Measurements from ENCODE around the gene PDLIM3.
"Not testable (repeated sequence)": the region's sequence is repeated elsewhere in the genome, so short reads cannot be mapped to it uniquely, and the experiment has no call there.

PDLIM3 gene, protein sequence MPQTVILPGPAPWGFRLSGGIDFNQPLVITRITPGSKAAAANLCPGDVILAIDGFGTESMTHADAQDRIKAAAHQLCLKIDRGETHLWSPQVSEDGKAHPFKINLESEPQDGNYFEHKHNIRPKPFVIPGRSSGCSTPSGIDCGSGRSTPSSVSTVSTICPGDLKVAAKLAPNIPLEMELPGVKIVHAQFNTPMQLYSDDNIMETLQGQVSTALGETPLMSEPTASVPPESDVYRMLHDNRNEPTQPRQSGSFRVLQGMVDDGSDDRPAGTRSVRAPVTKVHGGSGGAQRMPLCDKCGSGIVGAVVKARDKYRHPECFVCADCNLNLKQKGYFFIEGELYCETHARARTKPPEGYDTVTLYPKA

DNA sequence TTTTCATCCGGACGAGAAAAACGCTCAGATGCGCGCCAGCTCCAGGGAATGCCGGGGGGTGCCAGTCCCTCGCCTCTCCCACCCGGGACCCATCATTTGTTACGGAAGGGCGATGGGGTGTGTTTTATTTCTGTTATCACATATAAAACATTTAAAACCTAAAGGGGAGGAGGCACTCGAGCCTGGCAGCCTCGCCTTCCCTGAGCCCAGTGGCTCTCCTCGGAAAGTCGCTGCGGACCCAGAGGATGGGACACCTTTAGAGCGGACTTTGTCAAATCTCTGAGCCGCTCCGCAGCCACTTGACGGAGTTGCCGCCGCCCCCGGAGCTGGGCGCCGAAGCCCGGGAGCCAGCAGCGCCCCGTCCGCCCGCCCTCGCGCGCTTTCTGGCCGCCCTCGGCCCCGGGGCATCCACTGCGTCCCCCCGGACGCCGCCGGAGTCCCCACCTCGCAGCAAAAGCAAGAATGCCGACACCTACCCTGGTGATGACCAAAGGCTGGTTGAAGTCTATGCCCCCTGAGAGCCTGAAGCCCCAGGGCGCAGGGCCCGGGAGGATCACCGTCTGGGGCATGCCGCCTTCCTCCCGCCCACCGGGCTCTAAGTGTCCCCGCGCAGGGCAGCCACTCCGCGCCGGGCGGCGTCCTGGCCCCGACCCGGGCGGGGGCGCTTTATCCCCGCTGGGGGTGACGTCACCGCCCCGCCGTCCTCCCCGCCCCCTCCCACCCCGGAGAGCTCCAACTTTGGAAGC is at the start of gene PDLIM3:
Gene PDLIM3 (minus strand): TSS at position 642 of the 746 bp plus-strand sequence. CDS start 73 bp downstream, at position 569.
- DNase-seq: no peak

DNA sequence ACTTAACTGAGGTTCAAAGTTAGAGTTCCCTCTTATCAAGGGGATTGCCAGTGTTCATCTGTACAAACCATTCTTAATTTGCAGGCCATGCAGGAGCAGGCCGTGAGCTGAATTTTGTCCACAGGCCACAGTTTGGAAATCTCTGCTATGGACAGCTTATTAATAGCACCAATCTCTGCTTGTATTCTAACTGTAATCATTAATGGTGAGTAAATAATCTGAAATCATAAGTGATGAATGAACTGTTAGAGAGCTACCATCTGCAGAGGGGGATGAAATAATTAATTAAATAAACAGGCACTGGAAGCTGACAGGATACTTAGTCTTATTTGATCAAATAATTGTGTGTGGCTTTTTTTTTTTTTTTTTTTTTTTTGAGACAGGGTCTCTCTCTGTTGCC is 48.5 kb upstream of the PDLIM3 start:
- no peak for DNase-seq

DNA sequence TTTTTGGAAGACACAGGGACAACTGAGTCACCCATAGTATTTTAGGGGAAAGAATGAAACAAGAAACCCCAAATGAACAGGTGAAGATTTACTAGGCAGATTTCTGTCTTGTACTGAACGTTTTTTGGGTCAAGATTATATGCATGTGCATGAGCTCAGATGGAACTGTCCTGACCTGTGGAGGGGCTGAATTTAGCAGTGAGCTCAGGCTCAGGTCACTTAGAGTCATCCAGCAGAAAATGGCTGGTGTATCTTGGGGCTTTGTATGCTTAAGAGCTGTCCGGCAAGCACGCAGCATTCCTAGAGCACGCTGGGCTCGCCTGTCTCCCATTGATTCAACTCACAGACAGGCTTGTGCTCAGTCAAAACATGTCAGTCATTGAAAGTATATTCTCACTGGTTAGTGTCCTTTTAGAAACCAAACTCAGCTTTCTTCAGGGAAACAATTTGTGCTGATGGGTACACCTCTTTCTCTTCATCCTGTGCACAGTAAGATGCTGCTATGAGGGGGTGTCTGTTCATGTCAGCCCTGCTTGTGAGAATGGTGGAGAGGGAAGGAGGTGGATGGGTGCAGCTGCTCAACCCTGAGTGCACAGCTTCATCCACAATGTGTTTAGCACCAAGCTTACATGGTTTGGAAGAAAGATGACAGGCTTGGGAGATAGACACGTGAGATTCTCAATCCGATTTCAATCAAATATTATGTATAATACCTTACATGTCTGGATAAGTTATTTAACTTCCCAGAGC is 47.5 kb upstream of the PDLIM3 start:
- no peak for DNase-seq

DNA sequence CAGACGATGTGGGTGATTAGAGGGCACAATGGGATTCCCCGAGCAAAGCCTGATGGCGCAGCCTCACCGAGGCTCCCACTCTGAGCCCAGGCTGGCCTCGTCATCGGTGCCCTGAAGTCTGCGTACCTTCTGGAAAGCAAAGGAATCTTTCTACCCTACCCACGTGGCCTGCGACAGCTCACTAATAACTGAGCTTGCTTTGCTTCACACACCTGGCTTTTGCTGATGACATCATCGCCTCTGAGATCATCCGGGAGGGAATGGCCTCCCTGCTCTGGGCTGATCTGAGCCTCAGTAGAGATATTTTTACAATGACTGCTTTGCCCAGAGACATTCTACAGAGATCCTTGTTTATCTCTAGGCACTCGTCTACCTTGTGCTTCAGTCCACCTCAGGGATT is 45.4 kb upstream of the PDLIM3 start:
- DNase-seq: no peak

DNA sequence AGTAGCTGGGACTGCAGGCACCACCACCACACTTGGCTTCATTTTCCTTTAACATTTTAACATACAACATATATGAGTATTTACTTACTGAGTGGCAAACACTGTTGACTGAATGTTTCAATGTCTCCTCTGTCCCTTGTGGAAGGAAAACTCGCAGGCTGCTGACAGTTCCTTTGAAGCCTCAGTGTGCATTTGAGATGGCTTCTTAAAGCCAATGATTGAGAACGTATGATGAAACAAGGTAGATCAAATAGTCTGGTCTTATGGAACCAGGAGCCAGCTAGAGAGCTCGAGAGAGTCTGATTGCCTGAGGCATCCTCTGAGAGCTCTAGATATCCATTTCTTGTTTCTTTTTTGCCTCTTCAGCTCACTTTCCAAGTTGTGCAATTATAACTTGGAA is 43.0 kb upstream of the PDLIM3 start:
- DNase-seq: no peak

DNA sequence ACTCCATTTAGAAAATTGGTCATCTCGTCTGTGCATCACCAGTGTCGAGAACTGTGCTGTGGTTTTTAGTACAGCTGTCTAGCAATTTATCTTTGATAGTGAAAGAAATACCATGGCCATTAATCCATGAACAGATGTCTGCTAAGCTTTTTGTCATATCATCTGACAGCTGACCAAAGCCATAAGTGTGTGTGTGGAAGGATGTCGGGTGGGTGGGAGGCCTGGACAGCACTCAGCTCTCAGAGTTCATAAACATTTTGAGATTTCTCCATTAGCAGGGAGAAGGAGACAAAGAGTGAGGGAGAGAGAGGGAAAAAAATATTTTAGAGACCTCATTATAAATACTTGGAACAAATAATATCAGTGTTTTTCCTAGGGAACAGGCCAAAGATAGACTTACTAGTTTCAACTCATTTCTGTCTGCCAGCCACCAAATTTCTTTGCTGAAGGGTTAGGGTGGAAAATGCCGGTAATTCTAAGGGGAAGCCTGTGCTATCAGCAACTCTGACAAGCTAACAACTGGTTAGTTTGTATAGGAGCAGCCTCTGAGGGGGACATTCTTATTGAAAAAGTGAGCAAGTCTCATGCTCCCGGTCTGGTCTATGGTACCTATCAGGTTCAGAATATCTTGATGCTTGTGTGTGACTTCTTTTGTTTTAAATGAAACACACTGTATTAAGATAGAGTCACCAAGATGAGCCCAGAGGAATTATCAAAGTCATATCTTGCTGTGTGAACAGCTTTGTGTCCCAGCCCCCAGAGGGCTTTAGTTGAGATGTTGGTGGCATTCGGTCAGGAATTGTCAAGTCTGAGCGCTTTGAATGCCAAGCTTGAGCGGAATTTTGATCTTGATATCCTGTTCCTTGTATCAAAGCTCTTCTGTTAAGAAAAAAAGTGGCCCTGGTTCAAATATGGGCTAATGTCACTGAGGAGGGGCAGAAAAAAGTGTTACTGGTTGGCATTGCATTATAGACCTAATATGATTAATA is 41.9 kb upstream of the PDLIM3 start:
- DNase-seq: no peak

DNA sequence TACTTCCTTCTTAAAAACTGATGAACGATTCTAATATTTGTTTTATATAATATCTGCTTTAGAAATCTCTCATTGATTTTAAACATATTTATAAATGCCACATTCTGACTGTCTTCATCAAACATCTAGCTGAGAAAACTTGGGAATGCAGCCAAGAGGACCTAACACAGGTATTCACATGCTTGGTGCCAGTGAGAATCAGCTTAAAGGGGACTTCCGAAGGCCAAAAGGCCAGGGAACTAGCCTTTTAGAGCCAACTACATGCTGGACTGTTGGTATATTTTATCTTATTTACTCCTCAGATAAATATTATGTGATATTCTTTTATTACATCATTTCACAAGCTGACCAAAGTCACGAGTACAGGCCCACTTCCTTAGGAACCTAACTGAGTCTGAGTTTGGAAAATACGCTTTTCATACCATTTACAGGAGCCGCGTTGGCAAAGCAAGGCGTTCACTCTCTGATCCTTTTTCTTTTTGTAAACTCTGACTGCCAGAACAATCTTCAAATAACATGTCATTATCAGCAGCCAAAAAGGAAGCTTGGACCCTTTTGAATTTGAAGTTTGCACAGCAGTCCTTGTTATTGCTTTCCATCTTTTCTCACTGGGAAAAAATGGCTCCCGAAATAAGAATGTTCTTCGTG is 41.1 kb upstream of the PDLIM3 start:
- DNase-seq: no peak

DNA sequence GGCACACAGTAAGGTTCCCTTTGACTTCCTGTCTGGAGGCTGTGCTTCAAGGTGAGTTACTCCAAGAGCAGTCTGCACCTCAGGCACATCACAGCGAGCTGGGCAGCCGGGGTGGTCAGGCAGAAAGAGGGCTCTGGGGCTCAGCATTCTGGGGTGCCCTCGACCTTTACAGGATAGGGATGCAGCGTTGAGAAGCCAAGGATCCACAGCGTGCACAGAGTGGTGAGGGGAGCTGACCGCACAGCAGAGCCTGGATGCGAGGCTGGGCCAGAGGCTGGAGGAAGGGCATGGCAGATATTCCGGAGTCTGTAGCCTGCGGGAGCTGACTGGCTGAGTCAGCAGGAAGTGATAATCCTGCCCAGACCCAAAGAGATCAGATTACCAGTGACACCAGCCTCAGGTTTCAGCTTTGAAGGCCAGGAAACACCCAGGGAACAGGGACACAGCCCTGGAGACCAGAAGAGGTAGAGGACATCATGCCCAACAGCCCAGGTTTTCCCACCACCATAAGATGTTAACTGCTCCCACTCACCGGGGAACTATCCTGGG is 38.4 kb upstream of the PDLIM3 start:
- no peak for DNase-seq

DNA sequence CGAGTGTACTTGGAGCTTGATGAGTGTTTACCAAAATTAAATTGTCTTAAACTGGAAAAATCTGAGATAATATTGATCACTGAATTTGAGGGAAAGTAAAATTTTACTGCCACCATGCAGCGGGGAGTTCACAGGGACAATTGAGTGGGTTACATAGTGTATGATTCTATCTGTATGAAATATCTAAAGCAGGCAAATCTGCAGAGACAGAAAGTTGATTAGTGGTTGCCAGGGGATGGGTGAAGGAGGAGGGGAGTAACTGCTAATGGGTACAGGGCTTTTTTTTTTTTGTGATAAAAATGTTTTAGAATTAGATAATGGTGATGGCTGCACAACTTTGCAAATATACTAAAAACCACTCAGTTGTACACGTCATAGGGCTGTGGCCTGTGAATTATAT is 35.4 kb upstream of the PDLIM3 start:
- DNase-seq: no peak

DNA sequence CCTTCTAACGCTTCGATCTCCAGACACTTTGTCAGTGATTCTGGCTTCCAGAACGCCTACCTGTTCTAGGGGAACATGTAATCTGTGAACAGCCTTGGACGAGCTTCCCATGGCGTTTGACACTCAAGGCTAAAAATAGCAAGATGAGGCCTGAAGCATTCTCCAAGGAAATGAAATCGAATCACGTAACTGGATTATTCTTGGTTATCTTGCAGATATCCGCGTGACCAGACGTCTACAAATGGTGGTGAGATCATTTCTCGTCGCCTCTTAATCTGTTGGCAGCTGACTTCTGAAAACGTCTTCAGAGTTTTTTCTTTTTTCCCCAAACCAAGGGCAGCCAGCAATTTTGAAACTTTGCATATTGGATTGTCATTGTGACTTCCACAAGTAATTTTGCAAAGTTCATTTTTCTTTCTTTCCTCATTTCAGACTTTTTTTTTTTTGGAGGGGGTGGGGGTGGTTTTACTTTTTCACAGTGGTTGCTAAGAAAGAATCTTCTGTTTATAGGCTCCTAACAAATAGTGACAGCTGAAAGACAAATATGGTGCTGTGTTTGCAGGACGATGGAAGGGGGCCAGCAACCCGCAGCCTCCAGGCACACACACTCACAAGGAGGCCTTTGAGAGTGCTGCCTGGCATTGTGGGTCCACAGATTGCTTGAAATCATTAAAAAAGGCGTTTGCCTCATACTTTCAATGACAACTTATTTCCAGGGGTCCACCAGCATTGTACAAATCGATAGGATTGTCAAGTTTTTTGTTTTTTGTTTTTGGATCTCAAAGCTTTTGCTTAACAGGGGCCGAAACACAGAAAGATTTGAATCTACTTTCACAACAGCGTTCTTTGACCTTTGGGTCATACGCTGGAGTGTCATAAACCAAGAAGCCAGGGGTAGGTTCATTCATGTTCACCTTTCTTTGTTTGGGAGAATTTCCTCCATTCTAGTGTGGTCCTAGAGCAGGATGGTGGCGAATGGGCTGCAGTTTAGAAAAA is 32.4 kb upstream of the PDLIM3 start:
- no peak for DNase-seq

DNA sequence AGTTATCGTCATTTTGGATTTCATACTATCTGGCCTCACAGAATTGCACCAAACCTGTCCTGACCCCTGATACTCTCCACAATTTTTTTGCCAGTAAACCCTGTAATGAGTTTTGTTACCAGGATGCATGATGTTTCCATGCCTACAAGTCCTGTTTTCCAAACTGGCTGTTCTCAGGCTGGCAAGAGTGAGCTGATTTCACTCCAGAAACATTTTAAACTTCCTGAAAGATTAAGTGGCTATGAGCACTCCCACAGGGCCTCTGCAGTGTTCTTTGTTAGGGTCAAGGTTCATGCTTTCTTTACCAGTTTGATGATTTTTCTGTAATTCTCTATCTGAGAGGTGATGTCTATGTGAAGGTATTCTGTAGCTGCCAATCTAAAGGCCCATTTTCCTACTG is 31.7 kb upstream of the PDLIM3 start:
- no peak for DNase-seq

DNA sequence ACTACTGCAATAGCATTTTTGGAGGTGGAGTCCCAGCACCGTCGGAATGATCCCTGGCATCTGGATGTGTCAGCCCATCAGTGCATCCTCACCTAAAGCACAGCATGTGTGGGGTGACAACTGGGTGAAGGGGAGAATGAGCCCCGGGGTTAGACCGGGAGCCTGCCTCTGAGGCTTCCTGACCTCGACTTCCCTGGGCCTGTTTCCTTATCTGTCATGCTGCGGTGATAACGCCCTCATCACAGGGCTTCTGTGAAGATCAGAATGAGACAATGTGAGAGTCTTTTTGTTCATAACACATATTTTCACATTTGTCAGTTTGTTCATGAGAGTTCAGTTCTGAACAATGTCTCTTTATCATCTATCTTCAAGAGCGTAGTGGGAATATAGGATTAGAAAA is 31.1 kb upstream of the PDLIM3 start:
- no peak for DNase-seq

DNA sequence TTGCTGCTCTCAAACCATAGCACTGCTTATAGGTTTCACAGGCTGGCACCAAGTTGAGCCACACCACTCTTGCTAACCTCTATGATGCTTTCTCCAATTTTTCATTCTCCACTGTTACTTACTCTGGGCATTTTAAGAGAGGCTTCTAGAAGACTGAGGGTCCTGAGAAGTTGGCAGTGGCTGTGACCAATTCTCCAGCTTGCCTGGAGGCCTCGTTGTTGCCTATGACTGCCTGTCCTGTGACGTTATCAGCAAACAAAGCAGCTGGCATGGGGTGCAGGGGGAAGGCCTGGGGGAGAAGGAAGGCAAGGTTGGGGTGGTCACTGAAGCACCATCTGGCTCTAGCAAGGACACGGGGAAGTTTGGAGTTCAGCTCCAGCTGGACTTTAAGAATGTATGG is 30.4 kb upstream of the PDLIM3 start:
- no peak for DNase-seq

DNA sequence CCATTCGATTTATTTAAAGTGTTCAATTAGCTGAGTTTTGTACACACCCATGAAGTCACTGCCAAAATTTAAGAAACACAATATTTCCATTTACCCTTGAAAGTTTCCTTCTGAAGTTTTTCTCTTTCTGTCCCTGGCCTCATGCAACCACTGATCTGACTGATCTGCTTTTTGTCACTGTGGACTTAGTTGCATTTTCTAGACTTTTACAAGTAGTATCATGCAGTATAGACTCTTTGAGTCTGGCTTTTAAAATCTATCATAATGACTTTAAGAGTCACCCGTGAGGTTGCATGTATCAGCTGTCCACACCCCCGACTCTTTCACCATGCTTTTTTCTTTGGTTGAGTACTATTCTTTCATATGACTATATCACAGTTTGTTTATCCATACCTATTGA is 29.0 kb upstream of the PDLIM3 start:
- DNase-seq: no peak

DNA sequence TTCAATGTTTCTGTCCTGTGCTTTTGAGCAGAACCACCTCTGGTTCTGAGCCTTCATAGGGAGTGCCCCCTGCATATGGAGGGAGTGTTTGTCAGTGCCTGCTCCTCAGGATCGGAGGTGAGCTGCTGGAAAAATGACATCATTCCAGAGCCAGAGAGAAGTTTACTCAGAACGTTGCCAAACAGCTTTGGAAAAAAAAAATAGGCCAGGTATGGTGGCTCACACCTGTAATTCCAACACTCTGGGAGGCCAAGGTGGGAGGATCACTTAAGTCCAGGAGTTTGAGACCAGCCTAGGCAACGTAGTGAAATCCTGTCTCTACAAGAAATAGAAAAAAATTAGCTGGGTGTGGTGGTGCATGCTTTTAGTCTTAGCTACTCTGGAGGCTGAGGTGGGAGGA is 27.2 kb upstream of the PDLIM3 start:
- no peak for DNase-seq

DNA sequence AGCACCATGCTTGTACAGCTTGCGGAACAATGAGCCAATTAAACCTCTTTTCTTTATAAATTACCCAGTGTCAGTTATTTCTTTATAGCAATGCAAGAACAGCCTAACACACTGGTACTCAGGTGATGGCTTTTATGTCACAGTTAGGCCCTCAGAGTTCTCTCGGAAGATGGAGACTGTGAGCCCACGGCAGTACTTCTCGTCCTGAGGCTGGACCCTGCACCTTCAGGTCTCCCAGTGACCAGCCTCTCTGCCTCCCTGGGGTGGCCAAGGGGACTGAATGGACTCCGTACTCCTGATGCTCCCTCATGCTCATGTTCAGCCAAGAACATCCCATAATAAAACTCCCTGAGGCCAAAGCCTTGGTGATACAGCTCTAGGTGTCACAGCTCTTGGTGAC is 25.0 kb upstream of the PDLIM3 start:
- DNase-seq: no peak

DNA sequence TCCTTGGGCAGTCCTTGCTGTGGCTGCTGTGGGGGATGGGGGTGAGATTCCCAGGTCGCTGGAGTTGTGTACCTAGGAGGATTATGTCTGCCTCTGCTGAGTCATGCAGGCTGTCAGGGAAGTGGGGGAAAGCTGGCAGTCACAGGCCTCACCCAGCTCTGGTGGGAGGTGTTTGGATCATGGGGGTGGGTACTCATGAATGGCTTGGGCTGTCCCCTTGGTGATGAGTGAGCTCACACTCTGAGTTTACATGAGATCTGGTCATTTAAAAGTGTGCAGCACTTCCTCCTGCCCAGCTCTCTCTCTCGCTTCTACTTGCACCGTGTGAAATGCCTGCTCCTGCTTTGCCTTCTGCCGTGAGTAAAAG is 24.6 kb upstream of the PDLIM3 start:
- no peak for DNase-seq

DNA sequence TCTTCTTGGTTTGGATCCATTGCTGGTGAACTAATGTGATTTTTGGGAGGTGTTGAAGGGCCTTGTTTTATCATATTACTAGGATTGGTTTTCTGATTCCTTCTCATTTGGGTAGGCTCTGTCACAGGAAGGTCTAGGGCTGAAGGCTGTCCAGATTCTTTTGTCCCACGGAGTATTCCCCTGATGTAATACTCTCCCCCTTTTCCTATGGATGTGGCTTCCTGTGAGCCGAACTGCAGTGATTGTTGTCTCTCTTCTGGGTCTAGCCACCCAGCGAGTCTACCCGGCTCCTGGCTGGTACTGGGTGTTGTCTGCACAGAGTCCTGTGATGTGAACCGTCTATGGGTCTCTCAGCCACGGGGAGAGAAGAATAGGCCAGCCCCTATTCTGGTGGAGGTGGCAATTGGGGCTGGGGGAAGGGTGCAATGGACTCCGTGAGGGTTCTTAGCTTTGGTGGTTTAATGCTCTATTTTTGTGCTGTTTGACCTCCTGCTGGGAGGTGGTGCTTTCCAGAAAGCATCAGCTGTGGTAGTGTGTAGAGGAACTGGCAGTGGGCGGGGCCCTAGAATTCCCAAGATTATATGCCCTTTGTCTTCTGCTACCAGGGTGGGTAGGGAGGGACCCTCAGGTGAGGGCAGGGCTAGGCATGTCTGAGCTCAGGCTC is 24.1 kb upstream of the PDLIM3 start:
- not testable (repeated sequence) for DNase-seq

DNA sequence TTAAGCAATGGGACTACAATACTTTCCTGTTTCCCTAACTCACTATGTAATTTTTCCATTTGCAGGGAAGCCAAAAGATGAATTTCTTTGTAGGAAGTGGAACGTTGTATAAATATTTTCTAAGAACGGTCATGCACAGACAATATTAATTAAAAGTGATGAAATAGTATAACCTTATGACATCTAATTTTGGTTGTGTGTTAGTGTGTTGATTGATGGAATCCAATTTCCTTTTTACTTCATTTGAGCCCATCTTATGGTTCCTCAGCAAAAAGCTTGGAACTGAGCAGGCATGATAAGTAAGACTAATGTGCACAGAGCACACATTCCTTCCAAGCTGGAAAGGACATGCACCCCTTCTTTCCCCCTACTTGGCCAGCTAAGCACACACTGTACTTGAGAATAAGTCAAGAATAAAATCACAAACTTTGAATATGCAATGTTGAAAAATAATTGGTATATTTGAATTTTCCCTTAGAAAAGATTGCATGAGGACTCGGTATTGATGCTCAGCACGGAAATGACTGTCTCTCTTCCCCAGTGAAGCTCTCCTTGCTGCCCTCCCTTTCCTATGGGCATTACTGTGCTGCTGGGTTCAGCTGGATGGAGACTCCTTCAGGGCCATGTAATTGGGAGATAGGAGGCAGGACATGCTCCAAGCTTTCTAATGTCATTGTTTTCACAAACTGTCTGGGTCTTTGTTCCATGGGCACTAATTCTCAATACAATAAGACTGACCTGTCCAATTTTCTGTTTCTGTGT is 19.2 kb upstream of the PDLIM3 start:
- no peak for DNase-seq

Measured in GOT3 (cell line).